GM21423 (cell line): ENCODE data around the gene NR1H2.
"Not testable (repeated sequence)": the region's sequence is repeated elsewhere in the genome, so short reads cannot be mapped to it uniquely, and the experiment has no call there.

Experiments
- ATAC-seq: cut with Tn5 transposase; IDR thresholded peaks from one replicate; pipeline ENCODE4 v1.9.1; 2021; ENCODE audit warnings: mild to moderate bottlenecking, moderate library complexity; ENCODE audit not compliant: unreplicated experiment

Gene NR1H2

GRCh38 chr19:50376166-50377050, at the start of gene NR1H2:
TSS of gene NR1H2 (plus strand) at chr19:50376457. CDS start at chr19:50377606, 1,149 bp downstream.
- peak; percentile 73 for ATAC-seq

DNA sequence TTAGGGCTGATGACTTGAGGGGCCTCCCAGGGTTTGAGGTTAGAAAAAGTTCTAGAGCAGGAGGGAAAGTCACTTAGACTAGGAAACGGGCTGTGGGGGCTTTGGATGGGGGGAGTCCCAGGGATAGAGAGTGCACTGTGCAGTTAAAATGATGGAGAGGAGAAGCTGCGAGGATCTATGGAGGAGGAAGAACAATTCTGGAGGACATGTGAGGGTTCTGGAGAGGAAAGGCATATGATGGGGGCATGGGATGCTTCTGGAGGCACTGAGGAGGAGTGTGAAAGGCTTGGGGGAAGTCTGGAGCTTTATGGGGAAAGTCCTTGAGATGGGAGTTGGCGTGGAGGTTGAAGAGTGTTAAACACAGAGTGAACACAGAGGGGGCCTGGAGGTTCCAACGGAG, 49.2 kb upstream of the NR1H2 start:
- no peak for ATAC-seq

GRCh38 chr19:50327461-50328223, 48.6 kb upstream of the NR1H2 start:
- no peak for ATAC-seq

- ATAC-seq = no peak
Observed at GRCh38 chr19:50328224-50328872, 47.9 kb upstream of the NR1H2 start.

DNA sequence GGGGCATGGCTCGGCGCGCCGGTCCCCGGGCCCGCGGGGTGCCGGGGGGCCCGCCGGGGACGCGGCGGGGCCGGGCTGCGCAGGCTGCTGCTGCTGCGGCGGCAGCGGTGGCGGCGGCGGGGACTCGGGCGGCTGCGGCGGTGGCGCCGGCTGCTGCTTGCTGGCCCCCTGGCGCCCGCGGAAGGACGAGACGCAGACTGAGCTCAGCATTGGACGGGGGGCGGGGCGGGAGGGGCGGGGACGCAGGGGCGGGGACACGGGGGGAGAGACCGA, 47.4 kb upstream of the NR1H2 start:
- ATAC-seq = peak; percentile 10

GRCh38 chr19:50329146-50329925, 46.9 kb upstream of the NR1H2 start, which contains the start of gene KCNC3:
TSS of gene KCNC3 (minus strand) at chr19:50329377. CDS start at chr19:50329082, 295 bp downstream.
- peak; percentile 44 for ATAC-seq

DNA sequence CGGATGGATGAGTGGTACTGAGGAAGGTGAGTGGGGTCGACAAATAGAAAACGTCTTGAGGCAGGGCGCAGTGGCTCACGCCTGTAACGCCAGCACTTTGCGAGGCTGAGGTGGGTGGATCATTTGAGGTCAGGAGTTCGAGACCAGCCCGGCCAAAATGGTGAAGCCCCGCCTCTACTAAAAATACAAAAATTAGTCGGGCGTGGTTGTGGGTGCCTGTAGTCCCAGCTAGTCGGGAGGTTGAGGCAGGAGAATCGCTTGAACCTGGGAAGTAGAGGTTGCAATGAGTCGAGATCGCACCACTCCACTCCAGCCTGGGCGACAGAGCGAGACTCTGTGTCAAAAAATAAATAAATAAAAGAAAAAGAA, 46.3 kb upstream of the NR1H2 start:
- ATAC-seq = not testable (repeated sequence)

GRCh38 chr19:50330365-50331078, 45.7 kb upstream of the NR1H2 start:
- ATAC-seq = peak; percentile 27

DNA sequence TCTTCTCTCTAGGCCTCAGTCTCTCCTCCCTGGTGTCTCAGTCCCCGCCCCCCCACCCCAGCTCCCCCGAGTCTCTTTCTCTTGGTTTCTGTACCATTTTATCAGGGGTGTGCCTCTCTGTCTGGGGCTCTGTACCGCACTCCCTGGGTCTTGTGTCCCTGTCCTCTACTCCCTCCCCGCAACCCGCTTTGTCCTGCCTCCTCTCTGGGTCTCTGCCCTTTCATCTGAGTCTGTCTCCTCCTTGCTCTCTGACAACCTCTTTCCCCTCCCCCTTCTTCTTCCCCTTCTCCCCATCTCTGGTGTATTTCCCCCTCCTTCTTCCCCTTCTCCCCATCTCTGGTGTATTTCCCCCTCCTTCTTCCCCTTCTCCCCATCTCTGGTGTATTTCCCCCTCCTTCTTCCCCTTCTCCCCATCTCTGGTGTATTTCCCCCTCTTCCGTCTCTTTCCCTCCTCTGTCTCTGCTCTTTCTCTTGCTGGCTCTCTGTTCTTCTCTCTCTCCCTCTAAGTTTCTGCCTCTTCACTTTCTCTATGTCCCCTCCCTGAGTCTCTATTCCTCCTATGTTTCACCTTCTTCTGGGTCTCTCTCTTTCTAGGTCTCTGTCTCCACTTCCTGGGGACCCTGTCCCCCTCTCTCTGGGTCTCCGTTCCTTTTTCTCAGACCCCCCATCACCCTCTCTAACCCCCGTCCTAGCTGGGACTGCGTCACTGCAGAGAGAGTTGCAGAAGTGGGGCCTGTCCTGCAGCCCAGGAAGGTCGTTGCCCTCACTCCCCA, 44.9 kb upstream of the NR1H2 start:
- ATAC-seq = no peak

DNA sequence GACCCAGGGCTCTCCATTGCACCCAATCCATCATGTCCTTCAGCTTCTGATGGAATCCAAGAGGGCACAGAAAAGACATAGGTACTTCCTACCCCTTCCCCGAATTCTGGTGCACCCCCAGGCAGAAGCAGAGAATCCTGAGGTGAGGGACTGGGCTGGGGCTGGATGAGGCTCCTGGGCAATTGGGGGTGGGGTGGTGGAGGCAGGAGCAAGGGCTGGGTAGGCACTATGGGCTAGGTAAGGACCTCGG, 44.3 kb upstream of the NR1H2 start:
- ATAC-seq = no peak

- ATAC-seq = no peak
Observed at GRCh38 chr19:50332244-50333038, 43.8 kb upstream of the NR1H2 start.

GRCh38 chr19:50333235-50333736, 43.0 kb upstream of the NR1H2 start:
- peak; percentile 47 for ATAC-seq

- ATAC-seq = peak; percentile 19
Observed at GRCh38 chr19:50333737-50334617, 42.3 kb upstream of the NR1H2 start.

- no peak for ATAC-seq
Observed at GRCh38 chr19:50334741-50335421, 41.4 kb upstream of the NR1H2 start.

DNA sequence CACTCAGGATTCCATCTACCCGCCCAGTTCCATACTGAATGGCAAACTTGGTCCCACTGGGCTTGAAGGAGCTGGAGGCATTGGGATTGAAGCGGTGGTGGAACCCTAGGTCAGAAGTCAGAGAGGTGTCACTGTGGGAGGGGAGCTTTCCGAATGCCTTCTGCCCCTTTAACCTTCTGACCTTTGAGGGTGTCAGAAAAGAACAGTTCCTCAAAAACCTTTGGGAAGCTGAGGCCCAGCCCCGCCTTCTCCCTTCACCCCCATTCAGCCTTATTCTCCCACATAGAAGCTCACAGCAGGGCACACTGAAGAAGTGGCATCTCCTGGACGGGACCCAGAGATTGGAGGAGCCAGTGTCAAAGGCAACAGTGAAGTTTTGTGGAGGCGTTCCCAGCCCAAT, 39.2 kb upstream of the NR1H2 start:
- not testable (repeated sequence) for ATAC-seq

- no peak for ATAC-seq
Observed at GRCh38 chr19:50340331-50340730, 35.9 kb upstream of the NR1H2 start.

- ATAC-seq = peak; percentile 61
Observed at GRCh38 chr19:50341091-50341564, 35.1 kb upstream of the NR1H2 start.
